HFF-Myc (cell line): ENCODE measurements around the gene OR5H6.

Source experiments
- DNase-seq: peaks from one replicate; pipeline ENCODE4 v3.0.0-alpha.2; 2011; ENCODE audit warnings: low read depth; ENCODE audit errors: extremely low read depth
- H3K4me3 ChIP-seq: replicated peaks from 2 replicates; pipeline ENCODE4 v1.5.1; 2011; ENCODE audit warnings: low read depth, mild to moderate bottlenecking, control low read depth, low read length
- TF ChIP-seq, protein P1 (sequence below): IDR thresholded peaks from 2 replicates; pipeline ENCODE4 v1.5.1; 2012; ENCODE audit warnings: mild to moderate bottlenecking, low read depth, low read length, control low read depth; ENCODE audit errors: missing control alignments

Gene OR5H6

DNA sequence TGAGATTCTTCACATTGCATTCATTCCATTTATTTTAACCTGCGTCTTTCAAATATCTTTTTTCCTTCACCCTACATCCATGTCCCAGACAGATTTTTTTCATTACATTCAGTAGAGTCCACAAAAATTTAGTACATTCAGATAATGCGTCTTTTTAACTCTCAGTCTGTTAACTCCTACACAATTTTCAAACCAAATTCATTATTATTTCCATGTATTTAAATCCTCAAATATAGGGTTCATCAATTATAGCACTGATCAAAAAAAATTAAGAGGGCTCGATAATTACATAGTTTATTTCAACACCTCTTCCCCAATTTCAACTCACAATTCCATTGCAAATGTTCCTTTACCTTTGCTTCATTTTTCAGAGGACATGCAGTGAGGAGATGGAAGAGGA lies at the start of gene OR5H6:
Gene OR5H6 (plus strand): TSS at position 301 of the 400 bp plus-strand sequence. CDS start 89 bp downstream, at position 390.
- no peak within 1 kb of the TSS for H3K4me3 ChIP-seq
- TF ChIP-seq, protein P1, sequence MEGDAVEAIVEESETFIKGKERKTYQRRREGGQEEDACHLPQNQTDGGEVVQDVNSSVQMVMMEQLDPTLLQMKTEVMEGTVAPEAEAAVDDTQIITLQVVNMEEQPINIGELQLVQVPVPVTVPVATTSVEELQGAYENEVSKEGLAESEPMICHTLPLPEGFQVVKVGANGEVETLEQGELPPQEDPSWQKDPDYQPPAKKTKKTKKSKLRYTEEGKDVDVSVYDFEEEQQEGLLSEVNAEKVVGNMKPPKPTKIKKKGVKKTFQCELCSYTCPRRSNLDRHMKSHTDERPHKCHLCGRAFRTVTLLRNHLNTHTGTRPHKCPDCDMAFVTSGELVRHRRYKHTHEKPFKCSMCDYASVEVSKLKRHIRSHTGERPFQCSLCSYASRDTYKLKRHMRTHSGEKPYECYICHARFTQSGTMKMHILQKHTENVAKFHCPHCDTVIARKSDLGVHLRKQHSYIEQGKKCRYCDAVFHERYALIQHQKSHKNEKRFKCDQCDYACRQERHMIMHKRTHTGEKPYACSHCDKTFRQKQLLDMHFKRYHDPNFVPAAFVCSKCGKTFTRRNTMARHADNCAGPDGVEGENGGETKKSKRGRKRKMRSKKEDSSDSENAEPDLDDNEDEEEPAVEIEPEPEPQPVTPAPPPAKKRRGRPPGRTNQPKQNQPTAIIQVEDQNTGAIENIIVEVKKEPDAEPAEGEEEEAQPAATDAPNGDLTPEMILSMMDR: no peak
- no peak for DNase-seq

DNA sequence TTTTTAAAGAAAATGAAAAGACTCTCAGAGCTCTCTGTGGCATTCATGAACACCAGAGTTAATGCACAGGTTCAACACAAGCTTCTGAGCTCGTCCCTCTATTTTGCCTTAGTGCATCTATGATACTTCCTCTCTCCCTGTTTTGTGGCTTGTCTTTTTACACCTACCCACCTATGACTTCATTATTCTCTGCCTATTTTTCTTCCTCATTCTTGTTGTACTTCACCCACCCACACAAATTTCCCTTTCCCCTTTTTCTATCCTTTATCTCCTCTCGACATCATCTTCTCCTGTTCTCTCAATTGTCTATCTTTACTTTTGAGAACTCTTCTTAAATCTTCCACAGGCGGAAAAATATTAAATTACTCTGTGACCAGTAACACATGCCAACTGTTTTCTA lies 49.0 kb upstream of the OR5H6 start:
- DNase-seq: no peak
- TF ChIP-seq, protein P1: no peak
- no peak overlapping the region for H3K4me3 ChIP-seq

DNA sequence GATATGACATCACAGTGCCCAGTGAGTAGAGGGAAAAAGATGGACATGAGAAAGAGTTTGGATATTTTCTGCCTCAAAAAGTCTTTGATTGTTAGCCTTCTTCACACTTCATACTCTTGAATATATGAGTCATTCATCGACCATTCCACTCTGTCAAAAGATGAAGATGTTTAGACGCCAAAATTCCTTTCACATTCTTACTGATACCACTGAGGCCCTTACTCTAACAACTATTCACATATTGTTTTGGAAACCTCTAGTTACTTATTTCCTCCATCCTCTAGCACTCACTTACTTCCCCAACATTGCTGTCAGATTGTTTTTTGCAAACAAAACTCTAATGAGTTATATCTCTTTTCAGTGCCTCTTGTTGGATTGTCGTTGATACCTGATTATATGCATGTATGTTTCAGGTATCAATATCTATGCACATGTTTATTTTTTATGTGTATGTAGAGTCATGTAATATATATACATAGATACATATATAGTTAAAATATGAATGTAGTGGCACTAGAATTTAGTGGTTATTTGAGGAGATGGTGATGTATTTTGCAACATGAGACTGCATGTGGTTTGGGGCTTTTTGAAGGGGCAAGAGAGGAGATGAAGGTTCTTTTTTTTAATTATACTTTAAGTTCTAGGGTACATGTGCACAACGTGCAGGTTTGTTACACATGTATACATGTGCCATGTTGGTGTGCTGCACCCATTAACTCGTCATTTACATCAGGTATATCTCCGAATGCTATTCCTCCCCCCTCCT lies 40.0 kb upstream of the OR5H6 start:
- no peak overlapping the region for H3K4me3 ChIP-seq
- DNase-seq: no peak
- TF ChIP-seq, protein P1: no peak

DNA sequence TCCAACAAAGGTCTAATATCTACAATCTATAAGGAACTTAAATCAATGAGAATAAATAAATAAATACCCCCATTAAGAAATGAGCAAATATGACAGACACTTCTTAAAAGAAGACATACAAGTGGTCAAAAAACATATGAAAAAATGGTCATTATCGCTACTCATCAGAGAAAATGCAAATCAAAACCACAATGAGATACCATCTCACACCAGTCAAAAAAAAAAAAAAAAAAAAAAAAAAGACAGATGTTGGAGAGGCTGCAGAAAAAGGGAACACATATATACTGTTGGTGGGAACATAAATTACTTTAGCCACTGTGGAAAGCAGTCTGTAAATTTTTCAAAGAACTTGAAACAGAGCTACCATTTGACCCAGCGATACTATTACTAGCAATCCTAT lies 31.6 kb upstream of the OR5H6 start:
- TF ChIP-seq, protein P1: no peak
- H3K4me3 ChIP-seq: no peak overlapping the region
- DNase-seq: no peak

DNA sequence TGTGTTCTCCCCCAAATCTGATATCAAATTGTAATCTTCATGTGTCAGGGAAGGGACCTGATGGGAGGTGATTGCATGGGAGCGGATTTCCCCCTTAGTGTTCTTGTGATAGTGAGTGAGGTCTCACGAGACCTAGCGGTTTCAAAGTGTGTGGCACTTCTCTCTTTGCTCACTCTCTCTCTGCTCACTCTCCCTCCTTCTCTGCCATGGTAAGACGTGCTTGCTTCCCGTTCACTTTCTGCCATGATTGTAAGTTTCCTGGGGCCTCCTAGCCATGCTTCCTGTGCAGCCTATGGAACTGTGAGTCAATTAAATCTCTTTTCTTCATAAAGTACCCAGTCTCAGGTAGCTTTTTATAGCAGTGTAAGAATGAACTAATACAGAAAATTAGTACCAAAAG lies 30.6 kb upstream of the OR5H6 start:
- no peak for DNase-seq
- H3K4me3 ChIP-seq: no peak overlapping the region
- TF ChIP-seq, protein P1: no peak

DNA sequence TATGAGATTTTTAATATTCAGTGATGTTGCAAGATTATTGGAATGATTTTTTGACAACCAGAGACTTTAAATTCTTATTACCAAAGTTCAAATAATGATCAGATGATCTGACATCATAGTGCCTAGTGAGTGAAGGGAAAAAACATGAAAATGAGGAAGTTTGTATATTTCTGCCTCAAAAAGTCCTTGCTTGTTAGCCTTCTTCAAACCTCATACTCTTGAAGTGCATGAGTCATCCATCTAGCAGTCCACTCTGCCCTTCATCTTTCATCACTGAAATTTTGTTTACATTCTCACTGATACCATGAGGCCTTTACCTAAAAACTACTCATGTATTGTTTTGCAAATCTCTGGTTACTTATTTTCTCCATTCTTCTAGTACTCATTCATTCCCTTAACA lies 23.9 kb upstream of the OR5H6 start:
- TF ChIP-seq, protein P1: no peak
- no peak overlapping the region for H3K4me3 ChIP-seq
- DNase-seq: no peak

DNA sequence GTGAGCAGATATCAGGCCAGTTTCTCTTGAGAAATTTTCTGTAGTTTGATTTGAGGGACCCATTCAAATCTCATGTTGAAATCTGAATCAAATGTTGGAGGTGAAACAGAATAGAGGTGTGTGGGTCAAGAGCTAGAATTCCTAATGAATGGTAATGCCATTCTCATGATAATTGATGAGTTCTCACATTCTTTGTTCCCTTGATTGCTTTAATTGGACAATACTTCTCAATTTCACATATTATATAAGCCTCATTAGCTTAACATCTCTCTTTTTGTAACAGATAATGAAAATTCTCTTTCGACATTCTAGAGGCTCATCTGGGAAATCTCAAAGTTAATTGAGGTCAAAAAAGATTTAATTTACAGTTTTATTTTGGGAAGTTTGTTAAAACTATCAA lies 21.9 kb upstream of the OR5H6 start:
- no peak overlapping the region for H3K4me3 ChIP-seq
- TF ChIP-seq, protein P1: no peak
- DNase-seq: no peak
